Measurements from ENCODE around the gene SLC18A2.
"Not testable (repeated sequence)": the region's sequence is repeated elsewhere in the genome, so short reads cannot be mapped to it uniquely, and the experiment has no call there.

The SLC18A2 gene

GRCh38 chr10:117262903-117263293 lies 22.0 kb downstream of the SLC18A2 start:
- DNase-seq (ENCODE audit: low read depth), result no peak

GRCh38 chr10:117264782-117265181 lies 23.9 kb downstream of the SLC18A2 start:
- DNase-seq (ENCODE audit: low read depth), result no peak

- no peak for DNase-seq (ENCODE audit: low read depth)
Measured at GRCh38 chr10:117266400-117266799, 25.5 kb downstream of the SLC18A2 start.

- DNase-seq (ENCODE audit: low read depth), result no peak
Measured at GRCh38 chr10:117266812-117267211, 25.9 kb downstream of the SLC18A2 start.

GRCh38 chr10:117268258-117268657 lies 27.3 kb downstream of the SLC18A2 start:
- no peak for DNase-seq (ENCODE audit: low read depth)

- DNase-seq (ENCODE audit: low read depth), result no peak
Measured at GRCh38 chr10:117268907-117269306, 28.0 kb downstream of the SLC18A2 start.

- DNase-seq (ENCODE audit: low read depth), result no peak
Measured at GRCh38 chr10:117271427-117271826, 30.5 kb downstream of the SLC18A2 start.

GRCh38 chr10:117272195-117273076 lies 31.5 kb downstream of the SLC18A2 start:
- DNase-seq (ENCODE audit: low read depth), result no peak

- no peak for DNase-seq (ENCODE audit: low read depth)
Measured at GRCh38 chr10:117273980-117274379, 33.1 kb downstream of the SLC18A2 start.

- no peak for DNase-seq (ENCODE audit: low read depth)
Measured at GRCh38 chr10:117274509-117274908, 33.6 kb downstream of the SLC18A2 start.

- DNase-seq (ENCODE audit: low read depth), result no peak
Measured at GRCh38 chr10:117275121-117275520, 34.2 kb downstream of the SLC18A2 start.

GRCh38 chr10:117277675-117278074 lies 36.8 kb downstream of the SLC18A2 start:
- DNase-seq (ENCODE audit: low read depth), result no peak

- DNase-seq (ENCODE audit: low read depth), result no peak
Measured at GRCh38 chr10:117284716-117285494, 44.0 kb downstream of the SLC18A2 start.

- DNase-seq (ENCODE audit: low read depth), result not testable (repeated sequence)
Measured at GRCh38 chr10:117290872-117291271, 50.0 kb downstream of the SLC18A2 start.

GRCh38 chr10:117294039-117294645 lies 53.2 kb downstream of the SLC18A2 start:
- DNase-seq (ENCODE audit: low read depth), result no peak

GRCh38 chr10:117294735-117295134 lies 53.8 kb downstream of the SLC18A2 start:
- no peak for DNase-seq (ENCODE audit: low read depth)

- no peak for DNase-seq (ENCODE audit: low read depth)
Measured at GRCh38 chr10:117298219-117298618, 57.3 kb downstream of the SLC18A2 start.

- DNase-seq (ENCODE audit: low read depth), result no peak
Measured at GRCh38 chr10:117299435-117299834, 58.5 kb downstream of the SLC18A2 start.

GRCh38 chr10:117300671-117301070 lies 59.8 kb downstream of the SLC18A2 start:
- no peak for DNase-seq (ENCODE audit: low read depth)

GRCh38 chr10:117303451-117303850 lies 62.5 kb downstream of the SLC18A2 start:
- DNase-seq (ENCODE audit: low read depth), result not testable (repeated sequence)

- DNase-seq (ENCODE audit: low read depth), result no peak
Measured at GRCh38 chr10:117306674-117307073, 65.8 kb downstream of the SLC18A2 start.

GRCh38 chr10:117311261-117311660 lies 70.3 kb downstream of the SLC18A2 start:
- DNase-seq (ENCODE audit: low read depth), result no peak

- DNase-seq (ENCODE audit: low read depth), result no peak
Measured at GRCh38 chr10:117312430-117312829, 71.5 kb downstream of the SLC18A2 start.
